HepG2 (cell line): ENCODE results near the gene CCK. TPM values are rescaled to one million over a fixed set of nuclear protein-coding genes. Genes with fewer than 3 reads are reported as not detected.

Experiments
- ATAC-seq: fragments of 200-7000 bp; cut with Tn5 transposase; 3 replicates; pipeline ENCODE4 v1.9.1; 2020; ENCODE audit warnings: mild to moderate bottlenecking, moderate library complexity
- BruUV-seq: library from RNA; stranded (reverse); fragments of 400-500 nt; replicated peaks from 2 replicates; lab custom pipeline; 2021; lab: Mats Ljungman, UMichigan
- CTCF ChIA-PET: fragments of 300-600 bp; formaldehyde crosslinking; extraction: SDS; loops from one replicate; lab custom pipeline; 2021; ENCODE audit warnings: low total read pairs, inconsistent platforms, low intra/inter-chr PET ratio; lab: Yijun Ruan, JAX
- POLR2A ChIA-PET: fragments of 350-600 bp; sonication (Branson Sonifier 250); formaldehyde crosslinking; loops from one replicate; lab custom pipeline; 2020; ENCODE audit warnings: antibody characterized with exemption, inconsistent platforms; lab: Yijun Ruan, JAX
- DNase-seq: peaks from one replicate; pipeline ENCODE4 v3.0.0-alpha.2; 2015; ENCODE audit warnings: low spot score
- FAIRE-seq: peaks from 3 replicates; lab custom pipeline; 2011; peaks lifted over from hg19 to GRCh38; lab: Jason Lieb, UNC
- H2AFZ ChIP-seq: one replicate; pipeline ENCODE4 v1.6.1; 2011; ENCODE audit warnings: low read length, inconsistent platforms
- H3K27ac ChIP-seq: fragments of 300-600 bp; 3 replicates; pipeline ENCODE4 v1.8.0; 2011; ENCODE audit warnings: mixed run types, mild to moderate bottlenecking, mixed read lengths, low read length, inconsistent platforms; ENCODE audit not compliant: insufficient read depth; ENCODE audit errors: extremely low read length
- H3K27me3 ChIP-seq, 2 experiments: fragments of 200-600 bp in 1 of 2; 2 replicates in 1 of 2; 3 replicates in 1 of 2; pipeline versions ENCODE4 v1.6.0 to v1.8.0; 2011; ENCODE audit warnings: low read length in 2 of 2, mild to moderate bottlenecking in 2 of 2, moderate library complexity in 2 of 2, inconsistent platforms in 1 of 2; ENCODE audit not compliant: insufficient read depth in 2 of 2, control insufficient read depth in 1 of 2
- H3K36me3 ChIP-seq, 2 experiments: fragments of 200-600 bp in 1 of 2; replicated peaks in 1 of 2; 2 replicates in 1 of 2; 3 replicates in 1 of 2; pipeline versions ENCODE4 v1.5.1 to v1.8.0; 2011; ENCODE audit warnings: low read length in 2 of 2, inconsistent platforms in 1 of 2; ENCODE audit not compliant: insufficient read depth in 2 of 2, control insufficient read depth in 1 of 2
- H3K4me1 ChIP-seq: 2 replicates; pipeline ENCODE4 v1.5.1; 2012; ENCODE audit warnings: low read length, inconsistent platforms; ENCODE audit not compliant: insufficient read depth
- H3K4me2 ChIP-seq: 2 replicates; pipeline ENCODE4 v1.6.0; 2011; ENCODE audit warnings: low read depth, low read length, inconsistent platforms
- H3K4me3 ChIP-seq, 3 experiments: fragments of 200-600 bp in 1 of 3; sonication (generic), shearing (Covaris generic) in 1 of 3; replicated peaks in 1 of 3; 2 replicates each; pipeline ENCODE4 v1.5.1; 2011 to 2016; ENCODE audit warnings: low read length in 3 of 3, inconsistent platforms in 2 of 3, low read depth in 2 of 3, mild to moderate bottlenecking in 2 of 3, control low read depth in 1 of 3, mixed read lengths in 1 of 3; ENCODE audit not compliant: insufficient read depth in 1 of 3
- H3K79me2 ChIP-seq: one replicate; pipeline ENCODE4 v1.6.1; 2011; ENCODE audit warnings: low read length, inconsistent platforms; ENCODE audit not compliant: insufficient read depth
- H3K9ac ChIP-seq: 2 replicates; pipeline ENCODE4 v1.6.0; 2011; ENCODE audit warnings: mild to moderate bottlenecking, low read depth, low read length, inconsistent platforms; ENCODE audit not compliant: insufficient read depth
- H3K9me3 ChIP-seq: 2 replicates; pipeline ENCODE4 v1.5.1; 2012; ENCODE audit warnings: mild to moderate bottlenecking, low read length
- H4K20me1 ChIP-seq: 2 replicates; pipeline ENCODE4 v1.6.0; 2011; ENCODE audit warnings: inconsistent platforms, mild to moderate bottlenecking, low read length, moderate library complexity; ENCODE audit not compliant: insufficient read depth
- CREB3 ChIP-seq: sonication (generic); formaldehyde crosslinking; IDR thresholded peaks from 2 replicates; pipeline ENCODE4 v1.5.0; 2020; ENCODE audit warnings: missing genetic modification reagents
- HNRNPLL ChIP-seq: fragments of 200-400 bp; formaldehyde crosslinking; IDR thresholded peaks from 2 replicates; pipeline ENCODE4 v1.6.1; 2017; ENCODE audit warnings: mild to moderate bottlenecking, low read depth, low read length; ENCODE audit not compliant: poor library complexity, severe bottlenecking
- MLX ChIP-seq: IDR thresholded peaks from 2 replicates; pipeline ENCODE4 v1.6.1; 2016
- MLXIP ChIP-seq: sonication (generic); formaldehyde crosslinking; IDR thresholded peaks from 2 replicates; pipeline ENCODE4 v1.9.0; 2021; ENCODE audit warnings: missing genetic modification reagents, borderline replicate concordance
- NFIB ChIP-seq: sonication (generic); formaldehyde crosslinking; IDR thresholded peaks from 2 replicates; pipeline ENCODE4 v1.9.0; 2021; ENCODE audit warnings: missing genetic modification reagents, mild to moderate bottlenecking, borderline replicate concordance
- PCBP2 ChIP-seq: fragments of 200-400 bp; formaldehyde crosslinking; optimal IDR thresholded peaks from 2 replicates; pipeline ENCODE3; 2018; ENCODE audit warnings: low read length, low read depth; ENCODE audit not compliant: poor library complexity, severe bottlenecking
- TBX2 ChIP-seq: sonication (generic); formaldehyde crosslinking; IDR thresholded peaks from 2 replicates; pipeline ENCODE4 v1.5.0; 2020; ENCODE audit warnings: missing genetic modification reagents, mild to moderate bottlenecking, borderline replicate concordance
- ZNF136 ChIP-seq: sonication (generic); formaldehyde crosslinking; IDR thresholded peaks from 2 replicates; pipeline ENCODE4 v1.8.1; 2022; ENCODE audit warnings: low read depth, mild to moderate bottlenecking, moderate library complexity, missing genetic modification reagents
- ZNF180 ChIP-seq: sonication (generic); formaldehyde crosslinking; IDR thresholded peaks from 2 replicates; pipeline ENCODE4 v1.4.0; 2020; ENCODE audit warnings: low read depth, missing genetic modification reagents, borderline replicate concordance
- ZNF33B ChIP-seq: sonication (generic); formaldehyde crosslinking; IDR thresholded peaks from 2 replicates; pipeline ENCODE4 v1.5.1; 2020; ENCODE audit warnings: mild to moderate bottlenecking, missing genetic modification reagents
- WGBS: methylation state at CpG from one replicate; pipeline ENCODE4 v1.1.6; 2017; ENCODE audit warnings: low lambda C conversion rate; 5-methylcytosine and 5-hydroxymethylcytosine counted together
- in situ Hi-C: cut with HindIII; loops from 2 replicates; pipeline ENCODE4 v1.10.0; 2017; ENCODE audit warnings: low pct_unique_long_range_greater_than_20kb; ENCODE audit not compliant: extremely low pct_ligation_motif_present
- intact Hi-C: fragments of 100-400 bp; cut with micrococcal nuclease; formaldehyde crosslinking; loops from one replicate; pipeline ENCODE4 v1.10.0; 2022; ENCODE audit not compliant: unreplicated experiment
- polyA plus RNA-seq, 8 experiments: library from polyadenylated mRNA; depleted of rRNA in 3 of 8; stranded (reverse) in 7 of 8; unstranded in 1 of 8; fragments of >200 nt; fragmentation: Illumina TruSeq in 4 of 8; extraction: Trizol in 4 of 8; gene quantifications; 2 replicates each; pipeline versions ENCODE4 v1.2.1 to v1.2.3, GENCODE V29; 2011 to 2016; ENCODE audit warnings: low read depth in 4 of 8, missing spikeins in 1 of 8, mixed read lengths in 1 of 8; ENCODE audit not compliant: insufficient read depth in 1 of 8
- total RNA-seq, 5 experiments: library from RNA; depleted of rRNA; stranded (reverse); fragments of >200 nt; fragmentation: Illumina TruSeq; extraction: Trizol; gene quantifications; 2 replicates each; pipeline ENCODE4 v1.2.3, GENCODE V29; 2016; ENCODE audit warnings: low read depth in 1 of 5

CCK gene
- total and polyA plus RNA-seq, 2 of the 13 experiments (the other 11 are each of a cell fraction or from before 2014, with no cell fraction given), result not detected

- TF ChIP-seq MLXIP (CRISPR knock-in tag) (no peak), CREB3 (CRISPR knock-in tag) (no peak), ZNF180 (CRISPR knock-in tag) (no peak)
Observed at GRCh38 chr3:42300013-42300412, 34.0 kb upstream of the CCK start (continued).

- H3K4me3 ChIP-seq, result no peak overlapping the region
- no peaks in the 10 kb centered on the region for H3K9me3 ChIP-seq
- no peaks in the 10 kb centered on the region for H3K79me2 ChIP-seq
- ChIA-PET CTCF (no interaction called here), POLR2A (no interaction called here)
- H4K20me1 ChIP-seq, result no peaks in the 10 kb centered on the region
- FAIRE-seq (no peak), ATAC-seq (no peak), DNase-seq (no peak)
- WGBS, result 0% methylated on average over 2 of the region's 2 CpGs
- H3K36me3 ChIP-seq, result no peaks in the 10 kb centered on the region
- H2AFZ ChIP-seq, result no peak overlapping the region
- intact Hi-C loops, result no loop called here
- H3K27me3 ChIP-seq, result peaks cover 0 to 3% of the 10 kb centered on the region in 2 experiments; a peak in 2 of 5 replicates
- H3K4me1 ChIP-seq, result no peaks in the 10 kb centered on the region
- TF ChIP-seq HNRNPLL (no peak), PCBP2 (no peak), MLX (CRISPR knock-in tag) (no peak), ZNF33B (no peak), TBX2 (no peak), ZNF136 (CRISPR knock-in tag) (no peak), NFIB (CRISPR knock-in tag) (no peak)
- BruUV-seq, result no TSS peak
- H3K4me2 ChIP-seq, result no peak overlapping the region
- H3K27ac ChIP-seq, result no peak overlapping the region
- H3K9ac ChIP-seq, result no peak overlapping the region
- in situ Hi-C loops, result no loop called here
Observed at GRCh38 chr3:42298259-42298658, 32.3 kb upstream of the CCK start.
